Lung (tissue), 12 donors: ENCODE measurements around the gene TAS2R8. TPM values are rescaled to one million over a fixed set of nuclear protein-coding genes. Genes with fewer than 3 reads are reported as not detected.
A peak's percentile ranks its signal among the peaks of the same experiment; 100 is the strongest.

Experiments
- ATAC-seq: fragments of 200-7000 bp; cut with Tn5 transposase; one replicate; pipeline ENCODE4 v1.9.1; 2020; ENCODE audit warnings: moderate number of reproducible peaks; ENCODE audit not compliant: insufficient read depth, low FRiP score
- DNase-seq, 3 donors: peaks; one replicate each; pipeline ENCODE4 v3.0.0-alpha.2; 2013 to 2017
- H3K27ac ChIP-seq, 2 donors: one replicate each; pipeline ENCODE4 v1.5.1; 2013; ENCODE audit warnings: mild to moderate bottlenecking in 2 of 2, moderate library complexity in 2 of 2, control low read depth in 1 of 2, inconsistent platforms in 1 of 2, low read depth in 1 of 2, low read length in 1 of 2
- H3K27me3 ChIP-seq, 3 donors: one replicate each; pipeline ENCODE4 v1.5.1; 2013; ENCODE audit warnings: low read length in 2 of 3; ENCODE audit not compliant: control insufficient read depth in 3 of 3, insufficient read depth in 3 of 3
- H3K36me3 ChIP-seq, 4 donors: one replicate each; pipeline ENCODE4 v1.5.1; 2013; ENCODE audit warnings: low read length in 4 of 4, mild to moderate bottlenecking in 1 of 4, moderate library complexity in 1 of 4; ENCODE audit not compliant: control insufficient read depth in 4 of 4, insufficient read depth in 4 of 4
- H3K4me1 ChIP-seq, 5 donors: one replicate each; pipeline ENCODE4 v1.5.1; 2013; ENCODE audit warnings: low read length in 5 of 5, mild to moderate bottlenecking in 2 of 5, moderate library complexity in 1 of 5; ENCODE audit not compliant: control insufficient read depth in 5 of 5, insufficient read depth in 5 of 5
- H3K4me3 ChIP-seq: one replicate; pipeline ENCODE4 v1.5.1; 2013; ENCODE audit warnings: mild to moderate bottlenecking, control low read depth, moderate library complexity
- H3K9ac ChIP-seq, 2 donors: one replicate each; pipeline ENCODE4 v1.5.1; 2013; ENCODE audit warnings: low read length in 2 of 2, control low read depth in 1 of 2; ENCODE audit not compliant: insufficient read depth in 1 of 2
- H3K9me3 ChIP-seq, 4 donors: one replicate each; pipeline ENCODE4 v1.5.1; 2013; ENCODE audit warnings: low read length in 3 of 4, mild to moderate bottlenecking in 1 of 4, moderate library complexity in 1 of 4; ENCODE audit not compliant: control insufficient read depth in 4 of 4, insufficient read depth in 3 of 4
- CTCF ChIP-seq: IDR thresholded peaks from 2 replicates; pipeline ENCODE4 v1.5.1; 2012; ENCODE audit warnings: mild to moderate bottlenecking; ENCODE audit errors: control extremely low read depth, extremely low read depth
- WGBS, 2 donors: extraction: QIAGEN DNeasy Blood & Tissue Kit; methylation state at CpG; one replicate each; pipeline ENCODE4 v1.1.7; 2013; 5-methylcytosine and 5-hydroxymethylcytosine counted together
- polyA plus RNA-seq, 2 donors: library from polyadenylated mRNA; stranded (reverse); fragments of 200-250 nt; gene quantifications; one replicate each; pipeline ENCODE4 v1.2.1, GENCODE V29; 2013
- total RNA-seq, 2 donors: library from RNA; depleted of rRNA in 1 of 2; stranded (reverse); fragments of >200 nt in 1 of 2; gene quantifications; one replicate each; pipeline ENCODE4 v1.2.1, GENCODE V29; 2014 to 2021
- donor health status: control.
- donor health status: control.
- donor health status: Bipolar disorder and iron deficiency.
- donor health status: healthy.
- donor health status: DM: yes; HTN: yes; CAD: no.

Gene TAS2R8
- total and polyA plus RNA-seq, 4 donors = not detected

- H3K4me1 ChIP-seq = peaks cover 0 to 2% (median 0%) of the 10 kb centered on the region in 5 donors
- H3K27ac ChIP-seq = no peak overlapping the region
- no peak overlapping the region for H3K9ac ChIP-seq
- 86 to 92% methylated on average over 4 of the region's 4 CpGs for WGBS, 2 donors
- no peaks in the 10 kb centered on the region for H3K27me3 ChIP-seq
- H3K36me3 ChIP-seq = peaks cover 0 to 9% (median 3%) of the 10 kb centered on the region in 4 donors
- no peak for TF ChIP-seq CTCF
- ATAC-seq (no peak), DNase-seq (no peak)
- peaks cover 0 to 6% (median under 1%) of the 10 kb centered on the region in 4 donors for H3K9me3 ChIP-seq
- H3K4me3 ChIP-seq = no peak overlapping the region
These were observed 44.3 kb upstream of the TAS2R8 start for GRCh38 chr12:10851243-10851858.

GRCh38 chr12:10849425-10849878 lies 42.4 kb upstream of the TAS2R8 start, which contains the start of gene PRR4:
PRR4 (minus strand) TSS chr12:10849475; CDS start chr12:10849437, 38 bp downstream.
- no peak for TF ChIP-seq CTCF
- Histone ChIP-seq H3K4me3 (no peak within 1 kb of the TSS), H3K27ac (no peak within 1 kb of the TSS), H3K9ac (no peak within 1 kb of the TSS), H3K27me3 (no peaks in the 10 kb centered on the region), H3K36me3 (peaks cover 0 to 9% (median 0%) of the 10 kb centered on the region in 4 donors), H3K9me3 (no peaks in the 10 kb centered on the region), H3K4me1 (peaks cover 0 to 2% (median 0%) of the 10 kb centered on the region in 5 donors)
- WGBS, 2 donors = 78 to 88% methylated on average over 4 of the region's 4 CpGs
- no peak for ATAC-seq
- no peak for DNase-seq

- no peak for TF ChIP-seq CTCF
- Histone ChIP-seq H3K27ac (no peak overlapping the region), H3K4me3 (no peak overlapping the region), H3K27me3 (no peaks in the 10 kb centered on the region), H3K36me3 (peaks cover 0 to 12% (median 1%) of the 10 kb centered on the region in 4 donors), H3K9ac (no peak overlapping the region), H3K4me1 (peaks cover 0 to 2% (median 0%) of the 10 kb centered on the region in 5 donors), H3K9me3 (peaks cover 0 to 3% (median 0%) of the 10 kb centered on the region in 4 donors)
- no peak for ATAC-seq
- peak in 1 of 3 donors; percentile 6 for DNase-seq
- 41 to 67% methylated on average over 2 of the region's 2 CpGs for WGBS, 2 donors
These were observed 40.7 kb upstream of the TAS2R8 start for GRCh38 chr12:10847744-10848143.
